ENCODE measurements around the gene CNTN2.

Gene CNTN2

DNA sequence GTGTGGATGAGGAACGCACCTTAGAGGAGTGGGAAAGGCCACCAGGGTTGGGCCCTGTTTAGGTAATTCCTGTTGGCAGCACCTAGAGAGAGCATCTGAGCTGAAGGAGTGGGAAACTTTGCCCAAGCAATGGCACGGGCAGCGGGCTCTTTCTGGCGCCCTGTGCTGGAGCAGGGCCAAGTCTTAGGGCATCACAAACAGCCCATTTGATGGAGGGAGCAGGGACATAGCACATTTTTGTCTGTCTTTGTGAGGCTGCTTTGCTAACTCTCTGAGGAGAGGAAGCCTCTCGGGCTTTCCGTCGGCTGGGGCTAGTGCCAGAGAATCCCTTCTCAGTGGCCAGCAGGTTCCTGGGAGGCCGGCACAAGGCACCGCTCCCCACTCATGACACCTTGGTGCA is 22.5 kb upstream of the CNTN2 start:
- no peak for DNase-seq

DNA sequence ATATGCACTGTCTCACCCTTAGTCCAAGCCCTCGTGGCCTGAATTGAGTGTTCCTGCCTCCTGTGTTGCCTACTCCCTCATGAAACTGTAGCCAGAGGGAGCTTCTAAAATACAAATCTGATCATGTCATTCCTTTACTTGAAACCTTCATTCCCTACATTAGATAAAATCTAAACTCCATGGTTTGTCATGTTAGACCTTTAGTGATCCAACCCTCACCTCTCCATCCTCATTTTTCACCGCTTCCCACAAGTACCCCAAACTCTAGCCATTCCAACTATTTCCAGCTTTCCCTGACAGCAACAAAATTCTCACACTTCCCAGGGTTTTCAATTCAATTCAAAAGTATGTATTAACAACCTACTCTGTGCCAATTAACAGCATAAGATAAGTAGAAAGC is 18.3 kb upstream of the CNTN2 start:
- no peak for DNase-seq

DNA sequence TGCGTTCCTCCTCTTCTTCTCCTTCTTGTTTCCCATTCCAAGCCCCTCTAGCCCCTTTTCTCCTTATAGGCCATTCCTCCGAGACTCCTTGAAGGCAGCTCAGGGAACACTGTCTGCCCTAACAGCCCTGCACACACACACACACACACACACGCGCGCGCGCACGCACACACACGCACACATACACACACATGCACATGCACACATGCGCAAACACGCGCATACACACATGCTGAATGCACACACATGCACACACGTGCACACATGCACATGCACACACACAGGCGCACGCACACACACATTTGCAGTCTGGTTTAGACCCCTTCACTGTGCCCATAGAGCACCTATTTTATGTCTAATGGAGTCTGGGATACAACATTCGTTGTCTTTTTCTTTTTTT is 17.8 kb upstream of the CNTN2 start:
- no peak for DNase-seq

DNA sequence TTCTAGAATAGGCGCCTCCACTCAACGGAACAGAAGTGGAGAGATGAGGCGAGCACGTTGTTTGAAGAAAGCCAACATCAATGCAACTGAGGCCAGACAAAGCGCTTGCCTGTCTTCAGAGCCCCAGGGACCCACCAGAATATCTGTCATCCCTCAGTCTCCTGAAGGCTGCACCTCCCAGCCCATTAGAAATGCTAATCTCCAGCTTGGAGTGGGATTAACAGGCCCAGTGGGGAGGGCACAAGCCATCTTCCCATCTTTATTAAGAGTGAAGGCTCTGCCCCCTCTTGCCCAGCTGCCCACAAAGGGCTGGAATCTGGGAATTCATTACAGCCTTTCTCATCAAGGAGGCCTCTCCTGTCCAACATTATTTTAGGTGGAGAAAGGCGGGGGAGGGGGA is 16.8 kb upstream of the CNTN2 start:
- no peak for DNase-seq

DNA sequence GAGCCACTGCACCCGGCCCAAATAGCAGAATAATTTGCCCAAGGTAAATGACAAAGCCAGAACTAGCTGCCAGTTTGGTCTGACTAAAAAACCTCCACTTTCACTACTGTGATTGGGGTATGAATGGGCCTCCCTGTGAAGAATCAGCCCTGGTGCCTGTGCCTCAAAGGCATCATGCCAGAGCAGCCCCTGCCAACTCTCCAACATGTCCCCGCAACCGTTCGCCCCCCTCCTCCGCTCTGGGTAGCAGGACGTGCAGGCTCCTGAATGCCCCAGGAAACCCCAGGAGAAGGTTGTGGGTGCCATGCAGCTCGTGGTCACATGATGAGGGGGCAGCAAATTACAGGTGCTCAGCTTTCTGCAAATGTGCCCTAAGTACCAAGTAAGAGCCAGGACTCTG is 14.6 kb upstream of the CNTN2 start:
- DNase-seq: no peak

DNA sequence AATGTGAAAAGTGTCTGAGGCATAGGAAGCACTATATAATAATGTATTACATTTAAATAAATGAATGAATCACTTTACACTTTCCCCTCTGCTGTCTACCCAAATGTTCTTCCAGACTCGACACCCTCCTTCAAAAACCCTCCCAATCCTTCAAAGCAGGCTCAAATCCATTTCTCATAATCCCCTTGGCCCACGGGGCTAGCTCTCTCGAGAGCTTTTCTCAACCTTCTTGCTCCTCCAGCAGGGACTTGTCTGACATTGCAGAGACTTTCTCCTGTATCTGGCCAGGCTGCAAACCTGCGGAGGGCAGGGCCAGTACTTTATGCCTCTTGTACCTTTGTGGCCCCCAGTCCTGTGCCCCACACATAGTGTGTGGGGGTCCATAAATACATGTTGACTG is 14.1 kb upstream of the CNTN2 start:
- DNase-seq: no peak

DNA sequence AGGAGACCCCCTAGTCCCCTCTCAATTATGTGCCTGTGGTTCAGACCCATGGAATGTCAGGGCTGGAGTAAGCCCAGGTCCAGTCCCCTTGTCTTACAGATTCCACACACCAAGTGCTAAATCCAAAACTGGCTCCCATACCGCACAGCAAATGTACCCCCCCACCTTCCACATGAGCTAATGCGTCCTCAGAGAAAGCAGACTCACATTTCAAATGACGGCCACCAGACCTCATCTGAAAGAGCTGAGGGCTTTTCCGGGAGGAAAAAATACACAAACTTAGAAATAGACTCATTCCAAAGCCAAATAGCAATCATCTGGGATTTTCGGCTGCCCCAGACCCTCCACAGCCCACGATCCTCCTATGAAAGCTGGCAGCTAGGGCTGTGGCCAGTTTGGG is 12.8 kb upstream of the CNTN2 start:
- no peak for DNase-seq

DNA sequence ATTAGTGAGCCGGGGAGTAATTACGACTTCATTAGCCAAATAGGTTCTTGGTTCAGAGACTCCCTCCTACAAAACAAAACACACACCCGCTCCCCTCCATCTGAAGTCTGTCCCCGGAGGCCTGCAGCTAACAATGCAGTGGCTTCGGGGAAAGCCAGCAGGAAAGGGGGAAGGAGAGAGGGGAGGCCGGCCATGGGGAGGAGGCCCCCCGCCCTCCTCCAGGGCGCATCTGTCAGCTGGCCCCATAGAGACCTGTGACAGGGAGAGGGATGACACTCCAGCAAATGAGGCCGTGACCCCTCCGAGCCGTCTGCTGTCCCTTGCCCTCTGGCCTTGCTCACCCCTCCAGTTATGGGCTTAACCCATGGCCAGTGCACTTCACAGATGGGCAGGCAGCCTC is 12.1 kb upstream of the CNTN2 start:
- DNase-seq: no peak

DNA sequence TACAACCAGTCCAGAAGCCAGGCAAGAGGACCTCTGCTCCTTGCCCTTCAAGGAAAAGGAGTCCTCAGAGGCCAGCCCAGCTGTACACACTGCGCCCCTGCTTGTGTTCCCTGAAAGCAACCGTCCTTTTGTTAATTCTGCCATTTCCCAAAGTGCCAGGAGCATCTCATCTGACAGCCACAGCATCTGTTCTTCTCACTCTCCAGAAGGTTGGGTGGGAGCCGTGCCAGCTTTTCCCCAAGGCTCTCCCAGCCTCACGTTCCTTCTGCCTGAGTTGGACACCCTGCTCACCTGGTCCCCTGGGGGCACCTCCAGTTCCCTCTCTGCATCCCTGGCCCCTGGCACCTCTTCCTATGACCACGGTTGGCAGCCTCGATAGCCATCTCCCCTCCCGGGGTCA is 10.5 kb upstream of the CNTN2 start:
- no peak for DNase-seq

DNA sequence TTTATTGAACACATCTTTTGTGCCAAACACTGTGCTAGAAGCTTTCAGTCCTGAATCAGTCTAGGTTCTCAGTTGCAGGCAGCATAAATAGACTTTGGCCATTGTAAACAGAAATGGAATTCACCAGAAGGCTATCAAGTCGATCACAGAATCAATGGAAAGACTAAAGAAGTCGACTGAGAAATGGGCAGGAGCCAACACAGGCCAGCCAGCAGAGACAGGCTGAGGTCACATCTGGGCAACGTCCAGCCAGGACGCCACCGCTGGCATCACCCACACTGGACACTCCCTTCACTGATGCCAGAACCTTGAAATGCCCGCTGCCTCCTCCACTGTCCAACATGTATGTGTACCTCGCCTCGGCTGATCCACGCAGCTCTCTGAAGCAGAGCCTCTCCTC is 5.5 kb upstream of the CNTN2 start:
- DNase-seq: no peak

DNA sequence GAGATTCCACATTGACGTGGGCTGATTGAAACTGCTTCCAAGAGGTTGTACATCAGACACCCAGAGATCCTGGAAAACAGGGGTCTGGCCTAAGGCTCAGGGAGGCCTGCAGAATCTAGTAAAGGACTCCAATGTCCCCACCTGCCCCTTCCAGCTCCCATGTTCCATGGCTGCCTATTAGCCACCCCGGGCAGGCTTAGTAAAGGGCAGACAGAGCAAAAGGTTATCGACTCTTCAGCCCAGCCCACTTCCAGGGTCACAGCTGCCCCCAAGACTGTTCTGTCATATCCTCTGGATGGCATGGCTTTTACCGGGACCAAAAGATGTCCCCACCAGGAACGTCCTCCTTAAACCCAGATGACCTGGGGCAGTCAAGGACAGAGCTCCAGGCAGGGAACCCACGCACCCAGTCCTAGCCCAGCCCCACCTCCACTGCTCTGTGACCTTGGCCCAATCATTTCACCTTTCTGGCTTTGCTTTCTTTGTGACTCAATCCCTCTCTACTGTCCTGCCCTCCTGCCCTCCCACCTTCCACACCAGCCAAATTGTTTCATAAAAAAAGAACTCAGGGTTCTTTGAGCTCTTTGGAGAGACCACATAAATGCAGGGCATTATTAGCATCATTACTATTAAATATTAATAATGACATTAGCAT is 4.8 kb upstream of the CNTN2 start:
- no peak for DNase-seq

DNA sequence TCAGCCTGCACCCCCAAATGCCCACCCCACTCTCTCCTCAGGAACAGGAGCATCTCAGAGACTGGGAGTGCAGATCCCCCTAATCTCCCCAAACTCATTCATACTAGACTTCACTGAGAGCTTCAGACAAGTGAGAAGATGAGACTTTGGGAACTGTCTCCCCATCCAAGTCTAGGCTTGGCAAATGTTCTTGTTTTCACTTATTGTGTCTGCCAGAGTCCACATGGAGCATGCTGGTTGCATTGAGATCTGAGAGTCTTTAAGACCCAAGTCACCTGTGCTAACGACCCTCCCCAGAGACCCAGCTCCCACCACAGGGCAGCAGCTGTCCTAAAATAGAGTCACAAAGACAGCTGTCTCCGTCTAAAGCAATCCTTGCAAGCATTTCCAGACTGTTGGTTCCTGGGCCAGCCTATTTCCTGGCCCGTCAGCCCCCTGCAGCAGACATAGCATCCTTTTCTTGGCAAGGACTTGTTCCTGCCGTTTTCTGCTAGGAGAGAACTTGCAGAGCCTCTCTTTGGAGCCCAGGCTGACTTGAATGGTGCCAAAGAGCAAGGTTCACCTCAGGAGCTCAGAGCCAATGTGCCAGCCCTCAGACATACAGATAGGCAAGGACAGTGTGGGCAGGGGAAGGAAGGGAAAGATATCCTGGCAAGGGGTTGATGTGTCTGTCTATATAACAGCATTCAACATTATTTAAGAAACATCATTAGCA is 1.9 kb upstream of the CNTN2 start:
- no peak for DNase-seq

DNA sequence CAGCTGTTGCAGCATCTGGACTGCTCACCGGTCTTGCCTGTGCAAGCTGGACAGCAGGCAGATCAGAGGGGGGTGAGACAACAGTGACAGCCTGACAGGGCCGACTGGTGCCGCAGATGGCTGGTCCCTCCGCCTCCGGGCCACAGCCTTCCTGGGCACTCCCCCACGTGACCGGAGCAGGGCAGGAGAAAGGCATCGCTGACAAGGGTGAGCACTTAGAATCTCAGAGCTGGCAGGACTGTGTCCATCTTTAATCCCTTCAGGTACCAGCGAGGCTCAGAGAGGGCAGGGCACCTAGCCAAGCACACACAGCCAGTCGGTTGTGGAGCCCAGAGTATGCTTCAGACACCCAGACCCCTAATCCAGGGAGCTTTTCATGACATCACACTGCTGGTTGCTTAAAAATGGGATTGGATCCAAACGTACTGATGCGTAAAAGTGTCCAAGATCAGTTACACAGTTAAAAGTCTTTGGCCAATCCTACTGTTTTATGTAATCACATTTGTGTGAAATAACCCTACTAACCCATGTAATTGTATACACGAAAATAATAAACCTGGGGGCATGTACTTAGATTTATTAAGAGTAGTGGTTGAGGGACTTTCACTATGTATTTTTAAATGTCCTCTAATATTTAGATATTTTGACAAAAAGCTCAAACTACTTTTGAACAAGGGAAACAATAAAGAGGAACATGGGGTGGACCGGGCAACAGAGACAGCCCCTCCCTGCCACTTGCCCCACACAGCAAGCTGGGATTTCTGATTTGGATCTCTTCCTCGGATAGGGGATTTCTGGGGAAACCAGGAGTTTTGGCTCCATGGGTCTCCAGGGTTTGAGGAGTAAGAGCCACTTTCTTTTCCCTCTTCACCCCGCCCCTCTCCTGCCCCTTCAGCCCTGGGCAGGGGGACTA is 758 bp upstream of the CNTN2 start:
- DNase-seq: no peak

DNA sequence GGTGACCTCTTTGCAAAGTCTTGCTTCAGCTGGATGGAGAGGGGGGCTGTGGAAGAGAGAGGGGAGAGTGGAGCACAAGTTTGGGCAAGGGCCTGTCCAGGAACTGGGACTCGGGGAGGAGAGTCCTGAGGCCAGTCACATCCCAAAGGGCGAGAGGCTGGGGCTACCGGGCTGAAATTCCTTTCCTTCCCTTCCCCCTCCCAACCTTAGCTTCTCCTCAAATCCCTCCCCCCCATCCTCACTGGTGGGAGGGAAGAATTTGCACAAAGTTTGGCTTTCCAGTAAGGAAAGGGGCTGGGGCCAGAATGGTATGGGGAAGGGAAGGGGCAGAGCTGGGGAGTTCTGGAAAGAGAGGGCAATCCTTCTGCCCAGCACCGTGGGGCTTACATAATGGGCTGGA is 854 bp downstream of the CNTN2 start:
- no peak for DNase-seq

DNA sequence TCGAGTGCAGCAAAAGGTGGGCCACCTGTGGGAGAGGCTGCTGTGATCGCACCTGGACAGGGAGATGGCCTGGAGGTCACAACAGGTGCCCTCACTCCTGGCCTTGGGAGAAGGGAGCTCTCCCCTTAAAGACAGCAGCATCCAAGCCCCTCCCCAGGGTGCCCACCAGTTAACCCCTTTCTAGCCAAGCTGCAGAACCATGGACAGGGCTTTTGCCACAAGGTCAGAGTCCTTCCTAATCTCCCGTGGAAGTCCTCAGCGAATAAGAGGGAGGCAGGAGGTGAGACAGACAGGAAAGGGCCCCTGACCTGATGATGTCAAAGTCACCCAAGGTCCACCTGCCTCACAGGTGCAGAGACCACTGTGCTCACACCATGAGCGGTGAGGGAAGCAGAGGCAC is 1.7 kb downstream of the CNTN2 start:
- no peak for DNase-seq

DNA sequence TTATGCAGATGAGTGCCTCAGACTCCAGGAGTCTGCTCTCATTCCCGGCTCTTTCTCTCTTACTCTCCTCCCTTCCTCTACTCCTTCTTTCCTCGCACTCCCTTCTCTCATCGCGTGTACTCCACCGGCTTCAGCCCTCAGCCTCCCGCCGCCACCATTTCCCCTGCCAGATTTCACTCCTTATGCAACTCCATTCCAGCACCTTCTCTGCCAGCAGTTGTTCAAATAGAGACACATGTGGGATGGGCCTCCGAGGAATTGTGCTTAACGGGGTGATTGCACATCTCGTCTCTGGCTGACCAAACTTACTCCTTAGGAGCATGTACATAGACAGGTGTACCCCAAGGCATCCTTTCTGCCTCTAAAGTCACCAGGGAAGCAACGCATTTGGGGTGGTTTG is 2.1 kb downstream of the CNTN2 start:
- no peak for DNase-seq

DNA sequence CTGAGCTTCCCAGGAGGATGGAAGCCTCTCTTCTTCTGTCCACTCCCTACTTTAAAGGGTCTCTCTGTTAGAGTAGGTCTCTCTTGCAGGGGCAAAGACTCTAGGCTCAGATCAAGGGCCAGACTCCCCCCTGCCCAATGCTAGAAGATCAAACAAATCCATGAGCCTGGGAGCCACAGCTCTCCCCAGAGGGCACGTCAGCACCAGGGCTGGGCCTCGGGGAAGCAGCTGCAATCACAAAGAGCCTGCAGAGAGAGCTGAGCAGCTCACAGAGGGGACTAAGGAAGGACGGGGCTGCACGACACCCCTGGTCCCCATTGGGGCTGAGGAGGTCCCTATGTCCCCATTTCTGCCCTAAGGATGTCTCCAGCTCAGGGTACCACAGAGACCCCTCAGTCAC is 3.9 kb downstream of the CNTN2 start:
- DNase-seq: no peak

DNA sequence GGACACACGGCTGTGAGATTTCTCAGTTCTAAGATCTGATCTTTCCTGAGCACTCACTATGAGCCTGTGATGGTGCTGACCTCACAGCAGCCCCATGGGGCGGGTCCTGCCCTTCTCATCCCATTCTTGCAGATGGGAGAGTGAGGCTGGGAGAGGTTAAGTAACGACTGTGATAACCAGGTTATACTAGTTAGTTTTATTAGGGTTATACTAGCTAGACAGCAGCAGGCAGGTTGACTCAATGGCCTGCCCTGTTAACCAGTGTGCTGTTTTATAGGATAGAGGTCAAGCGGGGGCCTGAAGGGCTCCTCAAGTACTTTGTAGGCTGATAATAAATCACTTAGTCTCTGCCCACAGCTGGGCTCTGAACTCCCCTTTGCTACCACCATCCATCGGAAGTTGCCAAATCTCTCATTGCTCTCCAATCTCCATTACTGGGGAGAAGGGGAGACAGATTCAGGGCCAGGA is 4.8 kb downstream of the CNTN2 start:
- DNase-seq: no peak

DNA sequence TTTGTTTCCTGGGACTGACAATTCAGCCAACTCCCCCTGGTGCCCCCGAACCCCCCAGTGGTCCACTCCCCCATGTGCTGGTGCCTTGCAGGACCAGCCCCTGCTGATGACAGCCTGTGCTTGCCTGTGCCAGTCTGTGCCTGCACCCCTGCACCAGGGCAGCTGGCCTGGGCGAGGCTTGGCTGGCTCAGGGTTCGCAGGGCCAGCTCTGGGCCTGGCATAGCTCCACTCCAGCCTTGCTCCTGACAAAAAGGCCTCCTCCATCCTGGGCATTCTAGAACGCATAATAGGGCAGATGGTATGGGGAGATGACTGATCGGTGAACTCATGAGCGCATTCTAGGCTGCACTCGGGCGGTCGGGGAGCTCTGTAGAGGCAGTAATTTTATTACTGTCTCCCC is 5.4 kb downstream of the CNTN2 start:
- no peak for DNase-seq

DNA sequence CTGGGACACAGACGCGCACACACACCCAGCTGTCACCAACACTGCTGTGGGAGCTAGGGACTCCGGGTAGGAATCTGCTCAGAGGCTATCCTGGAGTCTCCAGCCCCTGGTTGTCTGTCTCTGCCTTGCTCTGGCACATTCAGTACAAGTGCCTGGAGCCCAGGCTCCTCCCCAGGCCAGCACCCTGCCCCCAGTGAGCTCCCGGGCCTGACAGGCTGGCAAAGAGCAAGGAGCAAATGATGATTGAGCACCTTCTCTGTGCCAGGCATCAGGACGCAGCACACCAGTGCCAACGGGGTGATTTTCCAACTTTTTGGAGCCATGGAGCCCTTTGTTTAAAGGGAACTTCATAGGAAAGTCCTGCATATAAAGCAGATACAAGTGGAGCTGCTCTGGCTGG is 6.5 kb downstream of the CNTN2 start:
- no peak for DNase-seq

DNA sequence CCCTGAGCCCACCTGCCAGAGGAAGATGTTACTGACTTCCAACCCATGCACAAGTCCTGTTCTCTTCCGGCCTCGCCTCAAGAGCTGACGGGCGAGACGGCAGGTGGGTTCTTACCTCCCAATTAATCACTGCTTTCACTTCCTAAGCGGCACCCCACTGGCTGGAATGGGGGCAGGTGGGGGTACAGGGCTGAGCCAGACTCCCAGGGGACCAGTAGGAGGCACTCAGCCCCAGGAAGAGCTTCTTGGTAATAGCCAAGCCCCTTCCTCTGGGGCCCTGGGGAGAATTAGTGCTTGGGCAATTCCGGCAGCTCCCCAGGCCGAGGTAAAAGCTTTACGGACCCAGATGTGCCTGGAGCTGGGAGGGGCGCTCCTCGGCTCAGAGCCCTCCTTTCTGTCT is 9.7 kb downstream of the CNTN2 start:
- DNase-seq: no peak

DNA sequence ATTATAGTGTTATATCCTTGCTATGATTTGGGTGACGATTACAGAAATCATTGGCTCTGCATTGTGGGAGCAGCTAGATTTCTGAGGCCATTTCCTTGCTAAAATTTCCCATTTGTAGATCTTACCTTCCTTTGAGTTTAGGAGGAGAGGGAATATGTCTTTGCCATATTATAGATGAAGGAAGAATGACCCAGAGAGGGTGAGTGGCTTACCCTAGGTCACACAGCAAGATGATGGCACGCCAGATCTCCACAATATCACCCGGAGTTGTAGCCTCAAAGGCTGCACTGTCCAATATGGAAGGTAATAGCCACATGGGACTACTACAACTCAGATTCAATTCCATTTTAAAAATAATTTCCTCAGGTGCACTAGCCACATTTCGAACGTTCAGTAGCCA is 10.3 kb downstream of the CNTN2 start:
- no peak for DNase-seq

DNA sequence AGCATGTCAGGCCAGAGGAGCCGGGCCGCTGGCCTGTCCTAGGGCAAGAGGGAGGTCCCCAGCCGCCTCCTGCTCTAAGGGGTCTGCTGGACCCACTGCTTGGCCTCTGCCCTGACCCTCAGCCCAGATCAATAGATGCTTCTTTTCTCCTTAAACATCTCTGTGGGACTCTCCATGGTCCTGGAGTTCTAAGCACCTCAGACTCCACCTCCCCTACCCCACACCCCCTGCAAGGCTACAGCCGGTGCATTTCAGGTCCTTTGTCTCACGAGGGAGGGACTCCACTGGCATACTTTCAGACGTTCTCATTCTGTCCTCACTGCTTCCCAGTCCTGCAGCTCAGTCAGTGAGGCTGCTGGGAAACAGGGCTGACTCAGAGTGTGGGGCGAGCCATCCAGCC is 11.0 kb downstream of the CNTN2 start:
- no peak for DNase-seq

DNA sequence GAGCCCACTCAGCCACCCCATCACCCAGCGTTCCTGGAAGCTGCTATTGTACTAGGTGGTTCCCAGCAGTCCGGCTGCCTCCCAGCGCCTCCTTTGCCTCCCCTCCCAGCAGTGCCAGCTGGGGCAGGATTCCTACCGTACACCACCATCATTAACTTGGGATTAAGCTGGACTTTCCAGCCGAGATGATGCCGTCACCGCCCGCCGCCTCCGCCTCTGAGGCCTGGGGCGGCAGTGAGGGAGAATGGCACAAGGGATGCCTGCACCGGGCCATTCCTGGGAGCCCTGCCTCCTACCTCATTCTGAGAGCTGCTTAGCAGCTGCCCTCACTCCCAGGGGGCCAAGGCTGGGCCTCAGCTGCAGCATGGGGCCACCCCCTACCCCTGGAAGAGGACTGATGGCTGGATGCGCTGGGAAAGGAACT is 13.2 kb downstream of the CNTN2 start:
- no peak for DNase-seq
